ENCODE data around the gene RPL31. TPM values are rescaled to one million over a fixed set of nuclear protein-coding genes. Genes with fewer than 3 reads are reported as not detected.
A peak's percentile ranks its signal among the peaks of the same experiment; 100 is the strongest.

The RPL31 gene
- 2,352 TPM for polyA plus RNA-seq (ENCODE audit: insufficient read length)
- long read RNA-seq, donor 1, transcript RPL31-211 (3 exons, 357 nt): minor isoform, 25 of 2,973 reads
- long read RNA-seq, donor 1, transcript RPL31-205 (4 exons, 716 nt): minor isoform, 61 of 2,973 reads
- long read RNA-seq, donor 1, transcript RPL31-201 (5 exons, 1,865 nt): major isoform, 1,505 of 2,973 reads
- long read RNA-seq, donor 1, transcript RPL31-208 (4 exons, 825 nt): minor isoform, 915 of 2,973 reads
- long read RNA-seq, donor 1, partial matches to known transcripts: 300 of 2,973 reads
- long read RNA-seq, donor 1, other reads (novel, unspliced or antisense): 124 of 2,973 reads
- long read RNA-seq, donor 2, transcript RPL31-208 (4 exons, 825 nt): minor isoform, 545 of 2,530 reads
- long read RNA-seq, donor 2, transcript RPL31-201 (5 exons, 1,865 nt): major isoform, 1,651 of 2,530 reads
- long read RNA-seq, donor 2, transcript RPL31-211 (3 exons, 357 nt): minor isoform, 20 of 2,530 reads
- long read RNA-seq, donor 2, transcript RPL31-205 (4 exons, 716 nt): minor isoform, 51 of 2,530 reads
- long read RNA-seq, donor 2, partial matches to known transcripts: 168 of 2,530 reads
- long read RNA-seq, donor 2, other reads (novel, unspliced or antisense): 66 of 2,530 reads
- long read RNA-seq, donor 3, transcript RPL31-211 (3 exons, 357 nt): minor isoform, 9 of 1,832 reads
- long read RNA-seq, donor 3, transcript RPL31-201 (5 exons, 1,865 nt): major isoform, 1,199 of 1,832 reads
- long read RNA-seq, donor 3, transcript RPL31-208 (4 exons, 825 nt): minor isoform, 408 of 1,832 reads
- long read RNA-seq, donor 3, transcript RPL31-205 (4 exons, 716 nt): minor isoform, 24 of 1,832 reads
- long read RNA-seq, donor 3, partial matches to known transcripts: 96 of 1,832 reads
- long read RNA-seq, donor 3, other reads (novel, unspliced or antisense): 77 of 1,832 reads
- long read RNA-seq, donor 4, transcript RPL31-211 (3 exons, 357 nt): minor isoform, 6 of 1,069 reads
- long read RNA-seq, donor 4, transcript RPL31-208 (4 exons, 825 nt): minor isoform, 242 of 1,069 reads
- long read RNA-seq, donor 4, transcript RPL31-205 (4 exons, 716 nt): minor isoform, 21 of 1,069 reads
- long read RNA-seq, donor 4, transcript RPL31-201 (5 exons, 1,865 nt): major isoform, 582 of 1,069 reads
- long read RNA-seq, donor 4, partial matches to known transcripts: 194 of 1,069 reads
- long read RNA-seq, donor 4, other reads (novel, unspliced or antisense): 16 of 1,069 reads
- long read RNA-seq, donor 5, transcript RPL31-205 (4 exons, 716 nt): minor isoform, 102 of 4,976 reads
- long read RNA-seq, donor 5, transcript RPL31-208 (4 exons, 825 nt): minor isoform, 969 of 4,976 reads
- long read RNA-seq, donor 5, transcript RPL31-201 (5 exons, 1,865 nt): major isoform, 3,304 of 4,976 reads
- long read RNA-seq, donor 5, transcript RPL31-203 (5 exons, 1,110 nt): minor isoform, 61 of 4,976 reads
- long read RNA-seq, donor 5, partial matches to known transcripts: 277 of 4,976 reads
- long read RNA-seq, donor 5, other reads (novel, unspliced or antisense): 200 of 4,976 reads
- long read RNA-seq, donor 6, transcript RPL31-205 (4 exons, 716 nt): minor isoform, 56 of 3,361 reads
- long read RNA-seq, donor 6, transcript RPL31-201 (5 exons, 1,865 nt): major isoform, 1,934 of 3,361 reads
- long read RNA-seq, donor 6, transcript RPL31-208 (4 exons, 825 nt): minor isoform, 857 of 3,361 reads
- long read RNA-seq, donor 6, transcript RPL31-211 (3 exons, 357 nt): minor isoform, 27 of 3,361 reads
- long read RNA-seq, donor 6, partial matches to known transcripts: 352 of 3,361 reads
- long read RNA-seq, donor 6, other reads (novel, unspliced or antisense): 100 of 3,361 reads
- long read RNA-seq, donor 7, transcript RPL31-202 (3 exons, 641 nt): minor isoform, 42 of 4,662 reads
- long read RNA-seq, donor 7, transcript RPL31-205 (4 exons, 716 nt): minor isoform, 122 of 4,662 reads
- long read RNA-seq, donor 7, transcript RPL31-208 (4 exons, 825 nt): minor isoform, 1,041 of 4,662 reads
- long read RNA-seq, donor 7, transcript RPL31-201 (5 exons, 1,865 nt): major isoform, 2,921 of 4,662 reads
- long read RNA-seq, donor 7, partial matches to known transcripts: 290 of 4,662 reads
- long read RNA-seq, donor 7, other reads (novel, unspliced or antisense): 167 of 4,662 reads
- long read RNA-seq, donor 8, transcript RPL31-208 (4 exons, 825 nt): minor isoform, 304 of 1,196 reads
- long read RNA-seq, donor 8, transcript RPL31-205 (4 exons, 716 nt): minor isoform, 31 of 1,196 reads
- long read RNA-seq, donor 8, transcript RPL31-211 (3 exons, 357 nt): minor isoform, 18 of 1,196 reads
- long read RNA-seq, donor 8, transcript RPL31-201 (5 exons, 1,865 nt): major isoform, 700 of 1,196 reads
- long read RNA-seq, donor 8, partial matches to known transcripts: 63 of 1,196 reads
- long read RNA-seq, donor 8, other reads (novel, unspliced or antisense): 57 of 1,196 reads

- DNase-seq: peak; percentile 97
Observed at GRCh38 chr2:101001691-101002561, at the start of gene RPL31. Gene RPL31, plus strand, starts transcription at chr2:101002289. Its CDS starts 413 bp downstream, at chr2:101002702.

GRCh38 chr2:100952512-100952911 is 49.6 kb upstream of the RPL31 start:
- no peak for DNase-seq

- DNase-seq: no peak
Observed at GRCh38 chr2:100953406-100954043, 48.6 kb upstream of the RPL31 start.

- no peak for DNase-seq
Observed at GRCh38 chr2:100954044-100954420, 48.1 kb upstream of the RPL31 start.

DNA sequence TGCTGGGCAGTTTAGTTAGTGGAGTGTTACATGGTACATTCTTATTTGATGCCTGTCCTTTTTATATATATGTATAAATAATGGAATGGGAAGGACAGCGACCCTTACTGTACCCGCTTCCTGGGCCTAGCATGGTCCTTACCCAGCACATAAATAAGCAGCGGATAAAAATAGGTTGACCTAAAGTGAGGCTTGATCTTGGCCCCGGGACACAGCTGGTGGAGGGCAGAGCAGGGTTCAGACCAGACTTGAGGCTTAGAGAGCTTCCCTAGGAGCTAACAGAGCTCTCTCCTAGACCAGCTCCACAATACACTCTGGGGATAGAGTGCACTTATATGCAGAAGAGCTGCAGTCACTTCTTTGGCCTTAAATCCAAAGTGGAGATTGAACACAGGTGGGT is 46.9 kb upstream of the RPL31 start:
- no peak for DNase-seq

DNA sequence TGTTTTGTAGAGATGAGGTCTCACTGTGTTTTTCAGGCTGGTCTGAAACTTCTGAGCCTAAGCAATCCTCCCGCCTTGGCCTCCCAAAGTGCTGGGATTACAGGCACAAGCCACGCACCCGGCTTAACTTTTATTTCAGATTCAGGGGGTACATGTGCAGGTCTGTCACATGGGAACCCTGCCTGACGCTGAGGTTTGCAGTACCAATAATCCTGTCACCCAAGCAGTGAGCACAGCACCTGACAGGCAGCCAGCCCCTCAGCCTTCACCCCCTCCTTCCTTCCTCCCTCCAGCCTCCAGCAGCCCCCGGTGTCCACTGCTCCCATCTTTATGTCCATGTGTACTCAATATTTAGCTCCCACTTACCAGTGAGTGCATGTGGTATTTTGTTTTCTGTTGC is 46.0 kb upstream of the RPL31 start:
- no peak for DNase-seq

GRCh38 chr2:100957996-100958653 is 44.0 kb upstream of the RPL31 start:
- no peak for DNase-seq

DNA sequence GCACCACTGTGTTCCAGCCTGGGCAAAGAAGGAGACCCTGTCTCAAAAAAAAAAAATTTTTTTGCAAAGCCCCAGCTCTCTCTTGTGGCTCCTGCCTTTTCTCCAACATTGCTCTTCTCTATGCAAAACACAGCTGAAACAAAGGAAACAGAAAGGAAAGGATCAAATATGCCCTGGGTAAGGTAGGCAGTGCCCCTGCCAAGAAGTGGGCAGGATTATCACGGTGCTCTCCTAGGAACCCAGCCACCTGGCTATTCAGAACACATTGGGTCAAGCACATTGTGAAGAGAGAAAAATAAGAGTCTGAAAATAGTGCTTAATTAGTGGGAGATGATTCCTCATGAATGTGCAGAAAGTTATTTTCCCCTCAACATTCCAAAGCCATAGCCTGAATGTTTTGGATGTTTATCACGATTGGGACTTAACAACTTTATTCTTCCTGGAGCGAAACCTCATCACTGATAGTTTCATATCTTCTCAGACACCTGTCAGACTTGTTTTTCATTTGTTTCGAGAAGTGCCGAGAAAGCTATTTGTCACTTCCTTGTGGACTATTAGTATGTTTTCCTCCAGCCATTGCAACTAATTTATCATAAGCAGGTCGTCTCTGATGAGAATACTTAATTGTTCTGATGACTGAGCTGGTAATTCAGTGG is 42.7 kb upstream of the RPL31 start:
- no peak for DNase-seq

- no peak for DNase-seq
Observed at GRCh38 chr2:100960688-100961087, 41.4 kb upstream of the RPL31 start.

- no peak for DNase-seq
Observed at GRCh38 chr2:100962366-100963025, 39.6 kb upstream of the RPL31 start.

GRCh38 chr2:100963026-100963375 is 39.1 kb upstream of the RPL31 start:
- DNase-seq: no peak

- DNase-seq: no peak
Observed at GRCh38 chr2:100964222-100964621, 37.9 kb upstream of the RPL31 start.

GRCh38 chr2:100964681-100965169 is 37.4 kb upstream of the RPL31 start:
- no peak for DNase-seq

GRCh38 chr2:100965596-100965995 is 36.5 kb upstream of the RPL31 start:
- no peak for DNase-seq

DNA sequence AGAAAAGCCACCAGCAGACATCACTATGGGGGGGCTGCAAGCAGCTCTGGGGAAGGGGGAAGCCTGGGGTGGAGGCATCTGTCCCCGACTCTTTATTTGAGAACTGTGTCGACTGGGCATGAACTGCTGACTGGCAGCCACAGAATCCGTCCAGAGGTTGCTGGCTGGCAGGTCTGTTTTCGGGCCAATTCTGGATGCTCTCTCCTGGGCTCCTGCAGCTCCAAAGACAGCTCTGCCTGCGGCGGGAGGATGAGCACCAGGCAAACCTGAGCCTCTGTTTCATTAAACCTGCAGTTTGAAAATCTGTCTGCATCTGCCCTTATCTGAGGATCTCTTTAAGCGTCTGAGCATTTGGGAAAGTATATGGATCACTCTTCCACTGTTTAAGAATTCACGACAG is 34.4 kb upstream of the RPL31 start:
- DNase-seq: no peak
